DMS153 treated with DMSO at 0.1 percent for 48 hours (cell line): ENCODE measurements around the gene SF3B4.
"Not testable (repeated sequence)": the region's sequence is repeated elsewhere in the genome, so short reads cannot be mapped to it uniquely, and the experiment has no call there.

Experiments
- DNase-seq: peaks from one replicate; lab custom pipeline; 2025; ENCODE audit not compliant: unreplicated experiment; lab: John Stamatoyannopoulos, UW

The SF3B4 gene

GRCh38 chr1:149927563-149928400 is at the start of gene SF3B4:
SF3B4 (minus strand) TSS chr1:149927803; CDS start chr1:149927759, 44 bp downstream.
- peak; percentile 98 for DNase-seq

- peak; percentile 91 for DNase-seq
These were observed 49.7 kb upstream of the SF3B4 start for GRCh38 chr1:149977345-149977744.

DNA sequence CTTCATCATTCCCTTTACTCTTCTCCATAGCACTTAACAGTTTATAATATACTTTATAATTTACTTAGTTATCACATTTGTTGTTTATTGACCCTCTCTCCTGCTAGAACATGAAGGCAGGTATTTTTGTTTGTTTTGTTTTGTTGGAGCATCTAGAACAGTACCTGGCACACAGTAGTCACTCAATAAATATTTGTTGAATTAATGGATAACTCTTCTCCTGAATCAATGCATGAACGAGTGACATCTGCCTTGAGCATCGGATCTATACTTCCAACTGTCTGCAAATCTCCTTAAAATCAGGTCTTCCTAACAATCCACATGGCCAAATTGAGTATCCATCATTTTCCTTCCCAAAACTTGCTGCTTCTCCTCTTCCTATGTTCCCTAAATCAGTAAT is 44.9 kb upstream of the SF3B4 start:
- DNase-seq: no peak

- no peak for DNase-seq
These were observed 40.0 kb upstream of the SF3B4 start for GRCh38 chr1:149967646-149968045.

DNA sequence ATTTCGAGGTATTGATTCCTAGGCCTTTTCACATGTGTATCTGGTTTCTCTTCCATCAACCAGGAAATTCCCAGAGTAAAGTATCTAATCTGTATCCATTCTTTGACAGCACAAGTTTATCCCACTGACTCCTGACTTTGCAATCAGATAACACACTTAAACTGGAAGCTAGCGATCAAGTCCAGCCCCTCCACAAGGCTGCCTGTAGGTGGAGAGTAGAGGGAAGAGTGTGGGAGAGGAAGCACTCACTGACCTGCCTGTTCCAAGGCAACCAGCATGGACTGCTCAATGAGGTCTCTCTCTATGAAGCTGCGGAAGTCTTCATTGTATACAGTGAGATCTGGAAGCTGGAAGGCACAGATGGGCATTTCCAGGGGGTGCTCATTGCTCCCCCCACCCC is 39.4 kb upstream of the SF3B4 start:
- DNase-seq: no peak

DNA sequence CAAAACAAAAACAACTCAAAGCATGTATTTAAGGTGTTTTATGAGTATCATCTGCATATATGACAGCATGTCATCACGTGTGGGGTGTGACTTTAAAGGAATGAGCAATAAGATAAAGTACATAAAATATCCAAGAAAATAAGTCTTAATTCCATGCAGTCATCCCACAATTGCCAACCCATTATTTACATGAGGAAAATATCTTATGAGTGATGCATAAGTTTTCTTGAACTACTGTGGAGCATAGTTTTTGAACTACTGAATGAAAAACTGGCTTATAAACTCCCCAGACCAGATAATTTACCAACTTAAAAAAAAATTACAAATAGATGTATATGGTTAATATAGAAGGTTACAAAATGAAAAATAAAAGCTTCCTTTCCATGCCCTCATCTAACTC is 38.8 kb upstream of the SF3B4 start:
- DNase-seq: no peak

- no peak for DNase-seq
These were observed 37.8 kb upstream of the SF3B4 start for GRCh38 chr1:149965440-149965839.

GRCh38 chr1:149963358-149963757 is 35.8 kb upstream of the SF3B4 start:
- DNase-seq: no peak

DNA sequence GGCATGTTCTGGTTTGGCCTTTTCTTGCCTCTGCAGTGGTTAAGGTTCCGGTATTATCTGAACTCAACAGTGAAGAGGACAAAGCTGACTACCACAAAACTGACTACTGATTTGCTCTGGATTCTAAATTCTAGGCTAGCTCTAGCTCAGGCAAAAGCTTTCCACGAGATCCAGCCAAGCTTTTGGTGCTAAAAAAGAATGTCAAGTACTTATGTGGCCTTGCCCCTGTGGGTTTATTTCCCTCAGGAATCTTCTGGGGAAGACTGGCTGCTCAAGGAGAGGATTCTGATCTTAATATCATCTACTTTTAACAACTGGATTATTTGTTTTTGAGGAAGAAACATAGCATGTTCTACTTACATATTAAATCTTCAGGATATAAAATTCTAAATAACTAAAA is 35.1 kb upstream of the SF3B4 start:
- DNase-seq: no peak

GRCh38 chr1:149962039-149962647 is 34.5 kb upstream of the SF3B4 start:
- DNase-seq: peak; percentile 90

DNA sequence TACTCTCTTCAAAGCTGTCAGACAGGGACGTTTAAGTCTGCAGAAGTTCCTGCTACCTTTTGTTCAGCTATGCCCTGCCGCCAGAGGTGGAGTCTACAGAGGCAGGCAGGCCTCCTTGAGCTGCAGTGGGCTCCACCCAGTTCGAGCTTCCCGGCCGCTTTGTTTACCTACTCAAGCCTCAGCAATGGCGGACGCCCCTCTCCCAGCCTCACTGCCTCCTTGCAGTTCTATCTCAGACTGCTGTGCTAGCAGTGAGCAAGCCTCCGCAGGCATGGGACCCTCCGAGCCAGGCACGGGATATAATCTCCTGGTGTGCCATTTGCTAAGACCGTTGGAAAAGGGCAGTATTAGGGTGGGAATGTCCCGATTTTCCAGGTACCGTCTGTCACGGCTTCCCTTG is 29.9 kb upstream of the SF3B4 start:
- not testable (repeated sequence) for DNase-seq

- no peak for DNase-seq
These were observed 22.3 kb upstream of the SF3B4 start for GRCh38 chr1:149949911-149950310.

DNA sequence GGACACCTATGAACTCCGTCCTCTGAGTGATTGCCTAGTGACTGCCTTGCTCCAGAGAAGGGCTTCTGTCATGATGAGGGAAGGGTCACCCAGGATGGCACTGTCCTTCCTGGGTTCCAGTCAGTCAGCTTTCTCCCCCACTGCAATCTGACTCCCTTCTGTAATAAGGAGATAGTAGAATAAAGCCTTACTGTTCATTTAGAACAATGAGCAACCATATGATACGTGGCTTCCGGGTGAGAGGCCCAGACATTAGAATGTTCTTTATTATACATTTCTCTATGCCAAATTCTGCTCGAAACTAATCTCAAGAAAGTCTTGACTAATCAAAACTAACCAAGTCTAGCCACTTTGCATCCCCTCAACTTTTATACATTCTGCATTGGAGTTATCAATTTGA is 17.6 kb upstream of the SF3B4 start:
- no peak for DNase-seq

DNA sequence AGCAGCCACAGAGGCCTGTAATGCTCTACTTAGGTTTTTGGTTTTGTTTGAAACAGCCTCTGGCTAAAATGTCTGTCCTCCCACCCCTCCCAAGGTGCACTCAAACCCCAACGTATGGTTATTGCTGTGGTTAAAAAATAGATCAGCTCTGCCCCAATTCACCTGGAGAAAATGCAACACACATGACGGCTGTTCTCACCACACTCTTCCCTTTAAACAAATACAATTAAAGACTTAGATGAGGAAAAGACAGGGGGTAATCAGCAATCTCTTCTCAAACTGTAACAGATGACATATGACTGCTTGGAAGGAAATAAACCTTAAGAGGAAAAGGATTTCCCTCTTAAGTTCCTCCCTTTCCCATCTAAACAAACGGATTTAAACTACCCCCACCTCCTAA is 15.3 kb upstream of the SF3B4 start:
- no peak for DNase-seq

DNA sequence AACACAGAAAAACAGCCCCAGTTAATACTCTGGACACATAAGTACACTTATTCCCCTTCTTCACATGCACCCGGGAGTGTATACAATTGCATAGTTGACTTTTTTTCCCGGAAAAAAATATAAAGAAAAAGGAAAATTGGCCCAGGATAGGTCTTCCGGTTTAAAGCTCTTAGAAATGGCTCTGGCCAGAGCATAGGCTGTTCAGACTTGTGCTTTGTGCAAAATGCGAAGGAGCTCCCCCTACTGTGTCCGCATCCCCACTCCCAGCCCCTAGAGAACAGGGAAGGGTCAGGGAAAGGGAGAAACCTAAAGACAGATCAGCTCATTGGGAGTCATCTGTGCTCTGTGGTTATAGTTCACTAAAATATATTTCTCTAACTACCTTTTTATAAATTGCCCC is 14.6 kb upstream of the SF3B4 start:
- DNase-seq: no peak

DNA sequence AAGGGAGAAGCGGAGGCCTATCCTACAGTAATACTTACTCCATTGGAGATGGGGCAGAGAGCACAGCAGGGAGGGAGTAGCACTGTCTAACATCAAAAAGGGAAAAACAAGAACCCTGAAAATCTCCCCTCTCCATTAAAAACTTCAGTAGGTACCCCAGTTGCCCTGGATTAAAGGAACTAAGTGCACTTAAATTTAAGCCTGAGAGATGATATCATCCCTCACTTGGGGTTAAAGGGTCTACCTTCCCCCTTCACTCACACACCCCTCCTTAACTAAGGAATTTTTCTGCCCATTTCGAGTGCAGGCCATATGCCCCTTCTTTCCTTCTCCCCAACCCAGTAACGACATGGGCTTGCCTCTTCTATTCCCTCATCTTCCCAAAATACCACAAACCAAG is 12.8 kb upstream of the SF3B4 start:
- DNase-seq: no peak

GRCh38 chr1:149938668-149939003 is 11.0 kb upstream of the SF3B4 start:
- DNase-seq: not testable (repeated sequence)

DNA sequence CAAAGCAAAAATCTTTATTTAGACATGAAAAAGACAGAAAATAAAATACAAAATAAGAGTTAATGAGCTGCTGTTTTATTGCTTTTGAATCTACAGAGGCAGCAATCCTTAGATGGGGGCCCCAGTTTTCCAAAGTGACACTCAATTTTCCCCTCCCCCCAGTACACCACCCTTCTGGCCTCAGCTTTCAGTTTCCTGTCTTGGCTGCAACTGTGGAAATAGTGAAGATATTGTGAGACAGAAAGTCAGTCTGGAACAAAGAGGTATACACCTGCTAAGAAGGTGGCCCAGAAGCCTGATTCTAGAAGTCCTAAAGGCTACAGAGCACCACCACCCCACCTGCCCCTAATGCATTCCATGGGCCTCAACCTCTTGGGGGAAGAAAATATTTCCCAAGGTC is 10.2 kb upstream of the SF3B4 start:
- no peak for DNase-seq

GRCh38 chr1:149936992-149937705 is 9.5 kb upstream of the SF3B4 start:
- peak; percentile 28 for DNase-seq

- DNase-seq: no peak
These were observed 8.8 kb upstream of the SF3B4 start, which contains the start of gene MTMR11 for GRCh38 chr1:149936170-149936991. MTMR11 (minus strand) TSS chr1:149936879; CDS start chr1:149936647, 232 bp downstream.

DNA sequence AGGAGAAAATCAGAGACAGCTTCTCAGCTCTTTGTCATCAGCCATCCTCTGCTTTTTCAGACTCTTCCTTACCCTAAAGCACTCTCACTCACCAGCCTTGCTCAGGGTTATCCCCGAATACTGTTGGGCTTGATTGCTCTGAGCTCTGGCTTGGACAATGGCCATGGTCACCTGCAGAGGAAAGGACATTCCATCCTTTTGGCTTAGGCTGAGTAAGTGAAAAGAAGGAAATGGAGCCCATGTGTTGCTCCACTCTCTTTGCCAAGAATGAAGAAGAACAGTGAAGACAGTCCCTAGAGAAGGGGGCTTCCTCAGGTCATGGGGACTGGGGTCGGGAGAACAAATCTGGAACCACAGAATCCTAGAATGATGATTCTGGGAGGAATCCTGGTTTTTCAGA is 6.8 kb upstream of the SF3B4 start:
- DNase-seq: no peak
